ENCODE measurements around the gene CACNA1E. TPM values are rescaled to one million over a fixed set of nuclear protein-coding genes. Genes with fewer than 3 reads are reported as not detected.
"Not testable (repeated sequence)": the region's sequence is repeated elsewhere in the genome, so short reads cannot be mapped to it uniquely, and the experiment has no call there.

Gene CACNA1E
- total RNA-seq, 1 donor, result under 0.01 TPM

DNA sequence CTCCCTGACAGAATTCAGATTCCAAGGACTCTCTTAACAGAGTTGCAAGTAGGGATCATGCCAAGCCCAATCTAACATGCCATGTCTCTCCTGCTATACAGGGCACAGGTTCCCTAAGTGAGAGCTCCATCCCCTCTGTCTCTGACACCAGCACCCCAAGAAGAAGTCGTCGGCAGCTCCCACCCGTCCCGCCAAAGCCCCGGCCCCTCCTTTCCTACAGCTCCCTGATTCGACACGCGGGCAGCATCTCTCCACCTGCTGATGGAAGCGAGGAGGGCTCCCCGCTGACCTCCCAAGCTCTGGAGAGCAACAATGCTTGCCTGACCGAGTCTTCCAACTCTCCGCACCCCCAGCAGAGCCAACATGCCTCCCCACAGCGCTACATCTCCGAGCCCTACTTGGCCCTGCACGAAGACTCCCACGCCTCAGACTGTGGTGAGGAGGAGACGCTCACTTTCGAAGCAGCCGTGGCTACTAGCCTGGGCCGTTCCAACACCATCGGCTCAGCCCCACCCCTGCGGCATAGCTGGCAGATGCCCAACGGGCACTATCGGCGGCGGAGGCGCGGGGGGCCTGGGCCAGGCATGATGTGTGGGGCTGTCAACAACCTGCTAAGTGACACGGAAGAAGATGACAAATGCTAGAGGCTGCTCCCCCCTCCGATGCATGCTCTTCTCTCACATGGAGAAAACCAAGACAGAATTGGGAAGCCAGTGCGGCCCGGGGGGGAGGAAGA, 315.0 kb downstream of the CACNA1E start:
- no peak for DNase-seq (ENCODE audit: low read depth in 2 of 3, low spot score in 2 of 3)

GRCh38 chr1:181801617-181802016, 318.3 kb downstream of the CACNA1E start:
- no peak for DNase-seq (ENCODE audit: low read depth in 2 of 3, low spot score in 2 of 3)

DNA sequence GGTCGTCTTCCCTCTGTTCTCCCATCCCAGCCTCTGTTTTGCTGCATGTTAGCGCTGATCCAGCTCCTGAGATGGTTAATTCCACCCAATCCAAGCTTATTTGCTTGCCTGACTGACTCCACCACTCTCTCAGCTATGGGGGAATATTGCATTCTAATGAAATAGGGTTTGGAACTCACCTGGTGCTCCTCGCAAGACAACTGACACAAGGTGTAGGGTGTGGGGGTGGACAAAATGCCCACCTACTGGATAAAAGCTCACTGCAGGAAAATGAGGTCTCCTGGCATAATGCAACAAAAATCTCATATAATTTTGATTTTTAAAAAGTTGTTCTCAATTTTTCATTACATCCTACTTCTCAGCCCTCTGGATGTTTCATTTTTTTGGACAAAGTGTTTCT, 319.1 kb downstream of the CACNA1E start:
- DNase-seq (ENCODE audit: low read depth in 2 of 3, low spot score in 2 of 3), result no peak

DNA sequence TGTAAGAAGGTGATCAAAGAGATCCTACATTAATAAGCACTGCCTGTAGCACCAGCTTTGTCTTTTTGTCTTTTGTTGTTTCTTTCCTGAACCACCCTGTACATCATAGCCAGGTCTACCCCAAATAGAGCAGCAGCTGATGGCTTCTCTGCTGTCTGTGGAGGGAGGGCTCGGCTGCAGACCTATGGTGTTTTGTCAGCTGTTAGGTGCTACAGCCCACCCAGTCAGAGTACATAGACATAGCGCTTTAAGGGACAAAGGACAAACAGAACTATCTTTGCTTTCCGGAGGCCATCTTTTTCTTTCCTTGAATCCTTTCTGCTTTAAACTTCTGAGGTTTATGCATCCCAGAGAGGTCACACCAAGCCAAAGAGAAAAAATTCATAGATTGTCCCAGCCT, 320.1 kb downstream of the CACNA1E start:
- no peak for DNase-seq (ENCODE audit: low read depth in 2 of 3, low spot score in 2 of 3)

DNA sequence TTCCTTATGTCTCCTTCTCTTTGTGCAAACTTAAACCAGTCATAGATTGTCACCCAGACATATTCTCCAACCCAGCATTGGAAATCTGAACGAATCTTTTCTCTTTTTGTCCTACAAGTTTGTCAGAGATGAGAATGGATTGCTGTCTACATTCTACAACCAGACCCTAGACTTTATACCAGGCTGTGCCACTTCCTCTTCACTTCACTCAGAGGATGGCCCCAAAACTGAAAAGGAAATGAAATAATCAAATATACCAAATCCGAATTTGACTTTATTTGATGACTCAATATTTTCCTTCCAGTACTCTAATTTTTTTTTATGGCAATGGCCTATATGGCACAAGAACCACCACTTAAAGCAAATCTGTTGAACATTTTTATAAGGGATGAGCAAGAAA, 321.7 kb downstream of the CACNA1E start:
- DNase-seq (ENCODE audit: low read depth in 2 of 3, low spot score in 2 of 3), result no peak

DNA sequence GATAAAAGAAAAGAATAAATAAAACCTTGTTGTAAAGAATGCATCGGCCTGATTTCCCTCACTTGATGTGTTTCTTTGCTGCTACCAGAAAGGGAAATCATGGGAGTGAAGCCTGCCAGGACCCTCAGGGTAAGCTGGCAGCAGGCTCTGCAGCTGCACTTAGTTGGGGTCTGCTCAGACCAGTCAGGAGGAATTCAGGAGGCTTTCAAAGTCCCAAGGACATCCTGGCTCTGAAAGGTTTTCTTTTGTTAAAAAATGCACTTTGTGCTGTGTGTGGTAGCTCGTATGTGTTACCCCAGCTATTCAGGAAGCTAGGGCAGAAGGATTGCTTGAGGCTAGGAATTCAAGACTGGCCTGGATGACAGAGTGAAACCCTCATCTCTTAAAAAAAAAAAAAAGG, 323.4 kb downstream of the CACNA1E start:
- DNase-seq (ENCODE audit: low read depth in 2 of 3, low spot score in 2 of 3), result no peak

DNA sequence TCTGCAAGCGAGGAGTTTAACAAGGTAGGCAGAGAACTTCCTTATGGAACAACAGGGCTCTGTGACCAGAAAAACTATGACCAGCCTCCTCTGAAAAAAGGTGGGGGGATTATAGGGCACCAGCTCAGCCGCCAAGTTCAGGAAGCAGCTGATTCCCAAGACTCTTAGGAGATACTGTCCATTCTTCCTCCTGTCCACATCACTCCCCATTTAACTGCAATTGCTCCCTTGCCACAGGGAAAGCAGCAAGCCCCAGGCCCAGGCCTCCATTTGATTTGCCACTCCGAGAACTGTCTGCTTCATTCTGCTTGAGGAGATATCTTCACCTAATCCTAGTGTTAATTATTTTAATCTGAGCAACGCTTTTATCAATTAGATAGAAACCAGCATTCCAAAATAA, 323.9 kb downstream of the CACNA1E start:
- DNase-seq (ENCODE audit: low read depth in 2 of 3, low spot score in 2 of 3), result no peak

- no peak for DNase-seq (ENCODE audit: low read depth in 2 of 3, low spot score in 2 of 3)
Observed at GRCh38 chr1:181809991-181810545, 326.8 kb downstream of the CACNA1E start.

DNA sequence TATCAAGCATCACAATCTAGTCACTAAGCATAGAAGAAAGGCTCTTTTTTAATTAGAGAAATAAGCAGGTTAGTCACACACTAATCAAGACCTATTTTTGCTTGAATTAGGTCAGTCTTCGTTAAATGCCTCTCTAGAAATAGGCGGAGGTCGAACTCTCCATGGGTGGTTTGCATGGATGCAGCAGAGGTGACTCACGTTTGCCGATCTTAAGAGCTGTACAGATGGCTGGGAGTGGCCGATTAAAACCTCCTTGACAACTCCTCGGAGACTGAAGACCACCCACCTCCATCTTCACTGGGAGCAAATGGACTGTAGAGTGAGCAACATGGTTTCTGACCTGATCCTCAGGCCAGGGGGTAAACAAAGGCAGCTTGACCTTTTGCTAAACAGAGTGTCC, 328.9 kb downstream of the CACNA1E start:
- DNase-seq (ENCODE audit: low read depth in 2 of 3, low spot score in 2 of 3), result no peak

- no peak for DNase-seq (ENCODE audit: low read depth in 2 of 3, low spot score in 2 of 3)
Observed at GRCh38 chr1:181813266-181813665, 329.9 kb downstream of the CACNA1E start.

GRCh38 chr1:181816608-181817007, 333.3 kb downstream of the CACNA1E start:
- DNase-seq (ENCODE audit: low read depth in 2 of 3, low spot score in 2 of 3), result no peak

- DNase-seq (ENCODE audit: low read depth in 2 of 3, low spot score in 2 of 3), result no peak
Observed at GRCh38 chr1:181817091-181817490, 333.8 kb downstream of the CACNA1E start.

DNA sequence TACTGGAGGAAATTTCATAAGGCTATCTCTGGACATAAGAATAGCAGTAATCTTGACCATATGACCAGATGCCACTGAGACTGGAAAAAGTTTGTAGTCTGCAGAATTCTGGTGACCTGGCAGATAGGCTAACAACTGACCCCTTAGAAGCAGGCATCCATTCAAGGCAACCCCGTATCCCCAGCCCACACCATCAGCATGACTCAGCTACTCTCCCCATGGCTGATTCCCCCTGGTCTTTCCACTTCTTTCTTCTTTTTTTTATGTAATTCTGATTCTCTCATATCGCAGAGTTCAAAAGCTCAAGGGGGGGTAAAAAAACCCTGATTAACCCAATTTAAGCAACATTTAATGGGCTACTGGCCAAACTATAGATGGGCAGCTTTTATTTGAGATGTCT, 335.1 kb downstream of the CACNA1E start:
- DNase-seq (ENCODE audit: low read depth in 2 of 3, low spot score in 2 of 3), result no peak

DNA sequence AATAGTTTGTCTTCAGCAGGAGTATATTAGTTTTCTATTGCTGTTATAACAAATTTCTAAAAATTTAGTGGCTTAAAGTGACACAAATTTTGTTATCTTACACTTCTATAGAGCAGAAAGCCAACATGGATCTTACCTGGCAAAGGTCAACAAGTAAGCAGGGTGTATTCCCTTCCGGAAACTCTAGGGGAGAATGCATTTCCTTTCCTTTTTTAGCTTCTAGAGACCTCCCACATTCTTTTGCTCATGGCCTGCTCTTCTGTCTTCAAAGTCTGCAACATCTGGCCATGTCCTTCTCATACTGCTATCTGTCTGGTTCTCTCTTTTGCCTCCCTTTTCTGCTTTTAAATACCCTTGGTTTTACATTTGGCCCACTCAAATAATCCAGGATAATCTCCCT, 335.6 kb downstream of the CACNA1E start:
- DNase-seq (ENCODE audit: low read depth in 2 of 3, low spot score in 2 of 3), result no peak

- DNase-seq (ENCODE audit: low read depth in 2 of 3, low spot score in 2 of 3), result no peak
Observed at GRCh38 chr1:181821701-181822100, 338.4 kb downstream of the CACNA1E start.

DNA sequence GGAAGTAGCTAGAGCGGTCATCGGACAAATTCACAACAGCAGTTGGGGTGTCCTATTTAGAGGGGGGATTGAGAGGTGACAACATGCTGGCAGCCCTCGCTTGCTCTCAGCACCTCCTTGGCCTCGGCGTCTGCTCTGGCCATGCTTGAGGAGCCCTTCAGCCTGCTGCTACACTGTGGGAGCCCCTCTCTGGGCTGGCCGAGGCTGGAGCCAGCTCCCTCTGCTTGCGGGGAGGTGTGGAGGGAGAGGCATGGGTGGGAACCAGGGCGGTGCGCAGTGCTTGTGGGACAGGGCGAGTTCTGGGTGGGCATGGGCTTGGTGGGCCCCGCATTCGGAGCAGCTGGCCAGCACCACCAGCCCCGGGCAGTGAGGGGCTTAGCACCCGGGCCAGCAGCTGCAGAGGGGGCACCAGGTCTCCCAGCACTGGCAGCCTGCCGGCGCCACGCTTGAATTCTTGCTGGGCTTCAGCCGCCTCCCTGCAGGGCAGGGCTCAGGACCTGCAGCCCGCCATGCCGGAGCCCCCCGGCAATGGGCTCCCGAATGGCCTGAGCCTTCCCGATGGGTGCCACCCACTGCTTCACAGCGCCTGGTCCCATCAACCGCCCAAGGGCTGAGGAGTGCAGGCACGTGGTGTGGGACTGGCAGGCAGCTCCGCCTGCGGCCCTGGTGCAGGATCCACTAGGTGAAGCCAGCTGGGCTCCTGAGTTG, 349.0 kb downstream of the CACNA1E start:
- DNase-seq (ENCODE audit: low read depth in 2 of 3, low spot score in 2 of 3), result not testable (repeated sequence)

GRCh38 chr1:181846001-181846645, 362.8 kb downstream of the CACNA1E start:
- DNase-seq (ENCODE audit: low read depth in 2 of 3, low spot score in 2 of 3), result no peak

GRCh38 chr1:181846681-181847080, 363.4 kb downstream of the CACNA1E start:
- DNase-seq (ENCODE audit: low read depth in 2 of 3, low spot score in 2 of 3), result no peak

DNA sequence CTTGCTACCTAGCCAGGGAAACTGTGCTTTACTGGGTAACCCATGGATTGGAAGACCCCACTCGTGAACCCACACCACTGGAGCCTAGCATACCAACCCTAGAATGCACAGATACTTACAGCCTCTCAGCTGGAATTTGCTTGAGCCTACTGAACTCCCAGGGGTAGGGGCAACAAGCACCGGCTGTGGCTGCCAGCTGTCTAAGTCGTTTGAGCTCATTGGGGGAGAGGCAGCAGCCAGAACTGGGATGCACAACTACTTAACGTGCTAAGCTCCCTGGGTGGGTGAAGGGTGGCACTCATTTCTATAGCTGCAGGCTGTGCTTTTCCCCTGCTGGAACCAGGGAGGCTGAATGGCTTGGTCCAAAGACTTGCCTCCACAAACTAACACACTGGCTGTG, 365.8 kb downstream of the CACNA1E start:
- DNase-seq (ENCODE audit: low read depth in 2 of 3, low spot score in 2 of 3), result no peak

DNA sequence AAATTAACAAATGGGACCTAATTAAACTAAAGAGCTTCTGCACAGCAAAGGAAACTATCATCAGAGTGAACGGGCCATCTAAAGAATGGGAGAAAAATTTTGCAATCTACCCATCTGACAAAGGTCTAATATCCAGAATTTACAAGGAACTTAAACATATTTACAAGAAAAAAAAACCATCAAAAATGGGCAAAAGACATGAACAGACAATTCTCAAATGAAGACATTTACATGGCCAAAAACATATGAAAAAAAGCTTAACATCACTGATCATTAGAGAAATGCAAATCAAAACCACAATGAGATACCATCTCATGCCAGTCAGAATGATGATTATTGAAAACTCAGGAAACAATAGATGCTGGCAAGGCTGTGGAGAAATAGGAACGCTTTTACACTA, 370.9 kb downstream of the CACNA1E start:
- not testable (repeated sequence) for DNase-seq (ENCODE audit: low read depth in 2 of 3, low spot score in 2 of 3)

- DNase-seq (ENCODE audit: low read depth in 2 of 3, low spot score in 2 of 3), result no peak
Observed at GRCh38 chr1:181855380-181855779, 372.1 kb downstream of the CACNA1E start.
